Measurements from ENCODE around the gene DGKQ.

Gene DGKQ

GRCh38 chr4:973431-974397 lies at the start of gene DGKQ:
Gene DGKQ (minus strand): TSS chr4:973569. CDS start chr4:973482, 87 bp downstream.
- TF ChIP-seq ZFX (IDR thresholded peaks at IDR 0.05; ENCODE audit: borderline replicate concordance) (no peak), CTCF (IDR thresholded peaks at IDR 0.05) (no peak)
- peak within 1 kb of the TSS; percentile 22 for H3K27ac ChIP-seq

- TF ChIP-seq CTCF (IDR thresholded peaks at IDR 0.05) (no peak), ZFX (IDR thresholded peaks at IDR 0.05; ENCODE audit: borderline replicate concordance) (no peak)
- no peak overlapping the region for H3K27ac ChIP-seq
Measured at GRCh38 chr4:1022739-1023066, 49.3 kb upstream of the DGKQ start.

GRCh38 chr4:1022051-1022738 lies 48.8 kb upstream of the DGKQ start:
- TF ChIP-seq ZFX (IDR thresholded peaks at IDR 0.05; ENCODE audit: borderline replicate concordance): no peak
- no peak for TF ChIP-seq CTCF (IDR thresholded peaks at IDR 0.05)
- H3K27ac ChIP-seq: no peak overlapping the region

- H3K27ac ChIP-seq: no peak overlapping the region
- TF ChIP-seq ZFX (IDR thresholded peaks at IDR 0.05; ENCODE audit: borderline replicate concordance) (no peak), CTCF (IDR thresholded peaks at IDR 0.05) (no peak)
Measured at GRCh38 chr4:1021386-1022050, 48.1 kb upstream of the DGKQ start.

GRCh38 chr4:1019729-1020470 lies 46.5 kb upstream of the DGKQ start:
- TF ChIP-seq ZFX (IDR thresholded peaks at IDR 0.05; ENCODE audit: borderline replicate concordance) (no peak), CTCF (IDR thresholded peaks at IDR 0.05) (no peak)
- no peak overlapping the region for H3K27ac ChIP-seq

- TF ChIP-seq ZFX (IDR thresholded peaks at IDR 0.05; ENCODE audit: borderline replicate concordance): no peak
- TF ChIP-seq CTCF (IDR thresholded peaks at IDR 0.05): no peak
- no peak overlapping the region for H3K27ac ChIP-seq
Measured at GRCh38 chr4:1019320-1019719, 46.0 kb upstream of the DGKQ start.

Measured in 22Rv1 (cell line).